GM21447 (cell line): ENCODE measurements around the gene LCN2.
"Not testable (repeated sequence)": the region's sequence is repeated elsewhere in the genome, so short reads cannot be mapped to it uniquely, and the experiment has no call there.

Experiments
- ATAC-seq: cut with Tn5 transposase; IDR thresholded peaks from one replicate; pipeline ENCODE4 v1.9.1; 2021; ENCODE audit not compliant: unreplicated experiment

LCN2 gene

DNA sequence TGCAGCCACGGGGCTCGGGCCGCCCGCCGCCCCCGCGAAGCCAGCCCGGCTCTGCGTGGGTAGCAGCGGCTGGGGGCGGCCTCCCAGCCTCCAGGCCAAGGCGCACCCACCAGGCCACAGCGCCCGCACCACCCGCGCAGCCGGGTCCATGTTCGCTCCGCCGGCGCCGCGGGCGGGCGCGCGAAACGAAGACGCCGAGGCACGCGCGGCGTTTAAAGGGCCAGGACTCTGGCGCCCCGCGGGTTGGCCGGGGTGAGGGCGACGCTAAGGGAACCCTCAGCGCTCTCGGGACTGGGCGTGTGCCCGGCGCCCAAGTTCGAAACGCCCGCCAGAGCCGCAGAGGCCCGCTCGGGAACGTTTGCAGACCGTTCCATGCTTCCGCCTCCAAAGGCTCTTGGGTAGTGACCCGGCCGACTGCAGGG lies 21.7 kb upstream of the LCN2 start, which contains the start of gene PTGES2:
Gene PTGES2 (minus strand): TSS at position 162 of the 422 bp plus-strand sequence. CDS start 12 bp downstream, at position 150.
- ATAC-seq: peak; percentile 53

DNA sequence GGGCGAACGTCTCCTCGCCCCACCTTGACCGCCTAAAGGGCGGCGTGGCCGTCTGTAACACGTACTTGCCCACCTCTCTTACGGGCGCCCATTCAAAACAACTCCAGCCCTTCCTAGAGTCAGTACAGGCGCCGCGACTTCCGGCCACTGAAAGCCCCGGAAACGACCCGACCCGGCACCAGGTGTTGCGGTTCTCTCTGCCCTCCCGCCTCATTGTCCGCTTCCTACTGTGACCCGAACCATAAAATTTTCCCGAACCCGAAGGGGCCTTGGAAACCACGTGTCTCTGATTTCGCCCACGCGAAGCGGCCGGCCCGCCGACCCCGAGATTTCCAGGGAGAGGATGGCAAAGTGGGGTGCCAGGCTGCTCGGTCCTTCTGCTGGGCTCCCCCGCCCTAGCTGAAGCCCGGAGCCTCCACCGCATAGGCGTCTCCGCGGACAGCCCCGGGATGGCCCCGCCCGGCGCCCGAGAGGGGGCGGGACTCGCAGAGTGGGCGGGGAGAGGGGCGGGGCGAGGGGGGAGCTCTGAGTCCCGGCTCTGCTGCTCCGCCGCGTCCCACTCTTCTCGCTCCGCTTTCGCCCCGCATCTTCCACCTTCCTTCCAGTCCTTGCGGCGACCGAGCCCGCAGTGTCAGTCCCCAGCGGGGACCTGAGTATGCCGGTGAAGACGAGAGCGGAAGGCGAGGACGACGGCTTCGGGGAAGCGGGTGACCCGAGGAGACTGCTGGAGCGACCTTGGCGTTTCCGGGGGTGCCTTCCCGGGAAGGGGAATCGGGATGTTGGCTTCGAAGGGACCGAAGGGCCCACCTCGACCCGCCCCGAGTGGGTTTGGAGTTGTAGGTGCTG lies 21.0 kb upstream of the LCN2 start:
- ATAC-seq: peak; percentile 58

DNA sequence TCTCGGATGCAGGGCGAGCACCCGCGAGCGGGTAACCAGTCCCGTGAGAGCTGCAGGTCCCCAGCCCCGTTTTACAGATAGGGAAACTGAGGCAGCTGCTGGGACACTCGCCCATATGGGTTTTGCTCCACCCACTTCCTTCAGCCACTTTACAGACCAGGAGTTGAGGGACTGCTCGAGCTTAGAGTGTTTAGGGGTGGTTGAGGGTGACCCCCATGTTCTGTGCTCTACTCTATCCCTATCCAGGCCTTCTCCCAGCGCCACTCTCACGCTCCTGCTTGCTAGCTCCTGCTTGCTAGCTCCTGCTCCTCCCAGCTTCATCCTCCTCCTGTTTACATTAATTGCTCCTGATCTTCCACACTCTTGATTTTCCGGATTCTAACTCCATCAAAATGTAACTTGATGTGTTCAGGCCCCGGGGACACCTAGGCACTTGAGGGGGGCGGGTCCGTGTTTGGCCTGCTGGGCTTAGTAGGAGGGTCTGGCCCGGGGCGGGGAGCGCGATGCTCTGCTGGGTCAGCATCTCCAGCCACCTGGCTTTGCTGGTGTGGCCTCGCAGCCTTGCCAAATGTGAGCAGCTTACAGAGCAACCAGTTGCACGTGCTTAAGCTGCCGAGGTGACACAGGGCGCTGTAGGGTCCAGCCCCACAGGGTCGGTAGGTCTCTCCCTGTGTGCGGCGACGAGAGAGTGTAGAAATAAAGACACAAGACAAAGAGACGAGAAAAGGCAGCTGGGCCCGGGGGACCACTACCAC lies 20.2 kb upstream of the LCN2 start:
- no peak for ATAC-seq

DNA sequence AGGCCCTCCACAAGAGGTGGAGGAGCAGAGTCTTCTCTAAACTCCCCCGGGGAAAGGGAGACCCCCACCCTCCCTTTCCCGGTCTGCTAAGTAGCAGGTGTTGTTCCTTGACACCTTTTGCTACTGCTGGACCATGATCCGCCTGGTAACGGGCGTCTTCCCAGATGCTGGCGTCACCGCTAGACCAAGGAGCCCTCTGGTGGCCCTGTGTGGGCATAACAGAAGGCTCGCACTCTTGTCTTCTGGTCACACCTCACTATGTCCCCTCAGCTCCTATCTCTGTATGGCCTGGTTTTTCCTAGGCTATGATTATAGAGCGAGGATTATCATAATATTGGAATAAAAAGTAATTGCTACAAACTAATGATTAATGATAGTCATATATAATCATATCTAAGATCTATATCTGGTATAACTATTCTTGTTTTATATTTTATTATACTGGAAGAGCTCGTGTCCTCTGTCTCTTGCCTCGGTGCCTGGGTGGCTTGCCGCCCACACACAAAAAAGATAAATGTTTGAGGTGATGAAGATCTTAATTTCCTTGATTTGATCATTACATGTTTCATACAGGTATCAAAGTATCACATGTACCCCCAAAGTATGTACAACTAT lies 19.2 kb upstream of the LCN2 start:
- ATAC-seq: not testable (repeated sequence)

DNA sequence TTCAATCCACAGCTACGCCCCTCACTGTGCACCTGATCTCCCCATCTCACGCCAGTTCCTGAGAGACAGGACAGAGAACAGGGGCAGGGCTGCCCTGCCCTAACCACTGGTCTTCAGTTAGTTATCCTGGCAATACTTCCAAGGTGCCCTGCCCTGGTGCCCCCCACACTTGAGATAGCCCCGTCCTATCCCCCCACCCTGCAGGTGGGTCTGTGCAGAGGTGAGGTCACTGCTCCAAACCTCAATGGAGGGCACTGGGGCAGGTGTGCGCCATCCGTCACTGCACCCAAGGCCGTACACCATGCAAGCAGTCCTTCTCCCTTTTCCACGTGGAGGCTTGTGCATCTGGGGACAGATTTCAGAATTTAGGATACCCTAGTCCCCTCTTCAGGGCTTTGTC lies 18.6 kb upstream of the LCN2 start:
- not testable (repeated sequence) for ATAC-seq

DNA sequence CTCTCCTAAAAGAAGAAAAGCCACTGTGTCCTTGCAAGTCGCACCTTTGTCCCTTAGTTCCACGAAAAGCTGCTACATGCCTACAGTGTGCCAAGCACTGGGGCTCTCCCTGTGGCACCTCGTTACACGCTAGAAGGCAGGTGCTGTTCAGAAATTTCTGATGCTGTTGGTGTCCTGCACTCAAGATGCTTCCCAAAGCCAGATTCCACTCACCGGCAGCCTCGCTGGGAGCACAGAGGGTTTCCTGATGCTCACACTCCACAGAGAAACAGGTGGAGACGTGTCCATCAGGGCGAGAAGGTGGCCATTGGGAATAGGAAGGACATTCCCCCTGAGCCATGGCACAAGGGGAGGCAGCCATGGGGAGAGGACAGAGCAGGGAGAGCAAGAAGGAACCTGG lies 17.9 kb upstream of the LCN2 start:
- ATAC-seq: not testable (repeated sequence)

DNA sequence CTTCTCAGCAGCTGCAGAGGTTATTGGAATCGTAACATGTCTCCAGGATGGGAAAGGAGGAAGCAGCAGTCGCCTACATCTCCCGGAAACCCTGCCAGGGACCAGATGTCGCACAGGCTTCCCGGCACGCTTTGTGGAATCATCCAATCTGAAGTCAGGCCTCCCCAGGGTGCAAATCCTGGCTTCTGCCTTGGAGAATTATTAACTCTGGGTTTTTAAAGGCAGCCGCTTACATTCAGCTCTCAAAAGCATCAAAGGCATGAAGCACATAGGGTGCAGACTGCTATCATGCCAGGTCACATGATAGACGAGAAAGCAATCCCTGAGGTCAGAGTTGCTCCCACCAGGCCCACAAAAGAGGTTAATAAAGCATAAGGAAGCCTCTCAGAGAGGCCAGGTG lies 17.1 kb upstream of the LCN2 start:
- not testable (repeated sequence) for ATAC-seq

DNA sequence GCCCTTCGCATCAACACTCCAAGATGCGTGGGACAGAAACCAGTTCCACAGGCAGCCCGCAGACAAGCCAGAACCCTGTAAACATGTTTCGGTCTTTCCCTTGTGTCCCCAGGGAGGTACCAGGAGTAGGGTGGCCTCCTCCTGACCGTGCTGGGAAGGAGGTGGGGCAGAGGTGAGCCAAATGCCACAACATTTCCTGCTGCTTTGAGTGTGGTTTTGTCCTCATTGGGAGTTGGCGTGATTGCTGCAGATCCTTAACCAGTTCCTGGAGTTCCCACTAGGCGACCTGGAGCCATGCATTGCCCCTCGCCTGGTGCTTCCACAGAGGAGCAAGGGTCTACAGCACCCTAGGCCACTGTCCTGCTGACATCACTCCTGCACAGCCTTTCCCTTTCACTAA lies 13.7 kb upstream of the LCN2 start:
- ATAC-seq: not testable (repeated sequence)

DNA sequence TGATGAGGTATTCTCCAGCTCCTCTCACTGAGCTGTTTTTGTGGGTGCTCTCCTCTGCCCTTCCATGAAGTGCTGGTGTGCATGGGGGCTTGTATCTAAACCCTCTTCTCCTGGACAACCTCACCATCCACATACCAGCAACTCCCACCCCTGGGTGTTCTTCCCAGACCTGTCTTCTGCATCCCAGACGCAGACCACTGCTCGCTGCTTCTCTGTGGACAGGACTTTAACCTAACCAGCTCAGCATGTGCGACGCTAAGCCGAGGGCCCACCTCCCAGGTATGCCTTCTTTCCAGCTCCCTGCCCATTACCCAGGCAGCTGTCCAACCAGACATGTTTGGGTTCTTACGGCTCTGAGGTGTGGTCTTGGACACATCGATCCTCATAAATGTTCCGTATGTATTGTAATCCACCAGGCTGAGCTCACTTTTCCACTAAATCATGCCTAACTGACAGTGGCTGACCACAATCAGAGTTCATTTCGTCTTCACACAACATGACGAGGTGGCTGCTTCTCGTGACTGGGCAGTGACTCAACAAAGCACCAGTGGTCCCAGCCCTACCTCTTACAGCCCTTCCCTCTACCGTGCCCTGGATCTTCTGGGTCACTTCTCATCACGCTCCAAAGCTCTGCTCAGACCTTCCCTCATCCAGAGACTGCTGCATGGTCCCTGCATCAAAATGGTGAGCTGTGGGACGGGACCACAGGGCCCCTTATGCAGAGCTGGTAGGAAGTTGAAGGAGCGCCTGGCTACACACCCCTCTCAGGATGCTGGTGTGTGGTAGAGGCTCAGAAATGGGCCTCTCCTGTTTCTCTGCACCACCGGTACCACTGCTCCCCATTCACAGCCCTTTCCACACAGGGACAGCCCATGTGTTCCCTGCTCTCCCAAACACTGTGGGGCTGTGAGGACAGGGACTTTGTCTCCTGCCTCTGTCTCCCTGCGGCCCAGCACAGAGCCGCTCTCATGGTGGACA lies 12.1 kb upstream of the LCN2 start:
- no peak for ATAC-seq

DNA sequence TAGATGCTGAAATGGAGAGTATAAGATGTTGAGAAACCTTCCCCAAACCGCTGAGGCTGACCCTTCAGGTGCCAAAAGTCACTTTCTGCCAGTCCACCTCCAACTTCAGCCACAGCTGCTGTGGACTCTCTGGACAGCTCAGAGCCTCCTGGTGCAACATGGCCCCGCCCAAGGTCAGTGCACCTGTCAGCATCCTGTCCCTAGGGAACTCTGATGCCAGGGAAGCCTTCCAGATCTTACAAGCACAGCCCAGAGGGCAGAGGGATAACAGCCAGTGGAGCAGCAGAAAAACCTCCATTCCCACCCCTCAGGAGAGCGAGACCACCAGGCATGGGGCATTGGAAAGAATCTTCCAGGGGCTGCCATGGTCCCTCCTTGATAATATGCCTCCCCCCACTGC lies 11.3 kb upstream of the LCN2 start:
- no peak for ATAC-seq

DNA sequence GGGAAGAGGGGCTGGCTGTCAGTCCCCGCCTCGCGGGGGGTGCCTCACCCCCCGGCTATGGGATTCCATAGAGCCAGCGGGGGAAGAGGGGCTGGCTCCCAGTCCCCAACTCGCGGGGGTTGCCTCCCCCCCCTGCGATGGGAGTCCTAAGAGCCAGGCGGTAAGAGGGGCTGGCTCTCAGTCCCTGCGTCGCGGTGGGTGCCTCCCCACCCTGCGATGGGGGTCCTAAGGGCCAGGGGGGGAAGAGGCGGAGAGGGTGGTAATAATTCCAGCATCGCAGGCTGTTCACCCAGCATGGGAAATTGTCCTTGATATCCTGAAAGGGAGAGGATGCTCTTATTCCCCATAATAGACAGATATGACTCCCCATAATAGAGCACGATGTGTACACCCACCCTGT lies 9.6 kb upstream of the LCN2 start:
- no peak for ATAC-seq

DNA sequence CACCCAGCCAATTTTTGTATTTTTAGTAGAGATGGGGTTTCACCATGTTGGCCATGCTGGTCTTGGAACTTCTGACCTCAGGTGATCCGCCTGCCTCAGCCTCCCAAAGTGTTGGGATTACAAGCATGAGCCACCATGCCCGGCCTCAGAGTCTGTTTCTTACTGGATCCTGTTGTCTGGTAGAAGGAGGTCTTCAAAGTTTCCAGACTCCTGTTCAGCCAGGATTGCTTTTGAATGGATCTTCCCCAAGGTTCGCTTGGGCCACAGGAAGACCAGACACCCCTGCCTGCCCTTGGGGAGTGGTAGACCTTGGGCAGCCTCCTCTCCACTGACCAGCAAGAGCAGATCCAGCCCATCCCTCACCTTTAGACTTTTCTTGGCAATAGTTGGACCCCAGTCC lies 7.6 kb upstream of the LCN2 start:
- no peak for ATAC-seq

DNA sequence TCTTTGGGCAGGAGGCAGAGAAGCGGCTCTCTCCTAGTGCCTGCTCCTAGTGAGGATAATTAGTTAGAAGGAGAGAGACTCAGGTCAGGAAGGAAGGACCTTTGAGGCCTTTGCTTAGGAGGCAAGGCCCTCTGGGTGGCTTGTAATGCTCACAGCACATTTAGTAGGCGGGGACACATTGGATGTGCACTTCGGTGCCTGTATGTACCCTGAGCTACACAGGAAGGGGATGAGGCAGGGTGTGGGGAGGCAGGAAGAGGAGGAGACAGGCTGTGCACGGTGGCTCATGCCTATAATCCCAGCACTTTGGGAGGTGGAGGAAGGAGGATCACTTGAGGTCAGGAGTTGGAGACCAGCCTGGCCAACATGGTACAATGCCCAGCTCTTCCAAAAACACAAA lies 7.2 kb upstream of the LCN2 start:
- no peak for ATAC-seq

DNA sequence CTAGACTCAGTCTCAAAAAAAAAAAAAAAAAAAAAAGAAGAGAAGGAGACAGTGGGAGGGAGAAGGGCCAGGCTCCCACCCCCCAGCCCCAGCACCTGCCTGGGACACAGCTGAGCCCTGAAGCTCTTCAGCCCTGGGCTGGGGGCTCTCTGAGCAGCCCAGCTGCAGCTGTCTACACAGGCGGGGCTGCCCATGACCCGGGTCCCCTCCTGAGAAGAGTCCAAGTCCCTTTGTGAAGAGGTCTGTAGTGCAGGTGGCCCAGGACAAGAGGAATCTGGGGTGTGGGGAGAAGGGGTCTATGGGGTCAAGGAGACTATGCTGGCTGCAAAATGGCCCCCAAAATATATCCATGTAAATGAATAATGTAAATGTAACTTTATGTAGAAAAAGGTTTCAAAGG lies 6.7 kb upstream of the LCN2 start:
- no peak for ATAC-seq

DNA sequence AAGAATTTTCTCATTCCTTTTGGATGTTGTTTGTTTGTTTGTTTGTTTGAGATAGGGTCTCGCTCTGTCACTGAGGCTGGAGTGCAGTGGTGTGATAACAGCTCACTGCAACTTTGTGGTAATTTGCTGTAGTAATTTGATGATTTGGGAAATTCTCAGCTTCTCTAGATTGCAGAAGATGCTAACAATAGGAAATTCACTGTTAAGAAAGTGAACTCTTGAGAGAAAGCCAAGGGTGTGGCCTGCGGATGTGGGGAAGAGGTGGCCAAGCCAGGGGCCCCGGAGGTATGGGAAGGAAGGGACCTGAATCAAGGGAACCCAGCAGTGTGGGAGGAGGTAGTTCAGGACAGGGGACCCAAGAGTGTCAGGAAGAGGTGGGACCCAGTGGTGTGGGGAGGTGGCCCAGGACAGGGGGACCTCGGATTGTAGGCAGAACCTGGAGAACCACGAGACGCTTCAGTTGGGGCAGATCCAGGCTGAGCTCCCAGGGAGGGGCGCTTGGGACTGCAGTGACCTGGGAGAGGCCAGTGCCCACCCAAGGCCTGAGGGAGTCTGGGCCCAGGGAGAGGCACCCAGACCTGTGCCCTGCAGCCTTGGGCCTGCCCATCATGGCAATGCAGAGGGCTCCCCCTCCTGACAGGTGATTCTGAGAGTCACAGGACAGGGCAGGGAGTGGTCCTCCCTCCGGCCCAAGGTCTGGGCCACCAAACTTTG lies 5.6 kb upstream of the LCN2 start:
- ATAC-seq: no peak

DNA sequence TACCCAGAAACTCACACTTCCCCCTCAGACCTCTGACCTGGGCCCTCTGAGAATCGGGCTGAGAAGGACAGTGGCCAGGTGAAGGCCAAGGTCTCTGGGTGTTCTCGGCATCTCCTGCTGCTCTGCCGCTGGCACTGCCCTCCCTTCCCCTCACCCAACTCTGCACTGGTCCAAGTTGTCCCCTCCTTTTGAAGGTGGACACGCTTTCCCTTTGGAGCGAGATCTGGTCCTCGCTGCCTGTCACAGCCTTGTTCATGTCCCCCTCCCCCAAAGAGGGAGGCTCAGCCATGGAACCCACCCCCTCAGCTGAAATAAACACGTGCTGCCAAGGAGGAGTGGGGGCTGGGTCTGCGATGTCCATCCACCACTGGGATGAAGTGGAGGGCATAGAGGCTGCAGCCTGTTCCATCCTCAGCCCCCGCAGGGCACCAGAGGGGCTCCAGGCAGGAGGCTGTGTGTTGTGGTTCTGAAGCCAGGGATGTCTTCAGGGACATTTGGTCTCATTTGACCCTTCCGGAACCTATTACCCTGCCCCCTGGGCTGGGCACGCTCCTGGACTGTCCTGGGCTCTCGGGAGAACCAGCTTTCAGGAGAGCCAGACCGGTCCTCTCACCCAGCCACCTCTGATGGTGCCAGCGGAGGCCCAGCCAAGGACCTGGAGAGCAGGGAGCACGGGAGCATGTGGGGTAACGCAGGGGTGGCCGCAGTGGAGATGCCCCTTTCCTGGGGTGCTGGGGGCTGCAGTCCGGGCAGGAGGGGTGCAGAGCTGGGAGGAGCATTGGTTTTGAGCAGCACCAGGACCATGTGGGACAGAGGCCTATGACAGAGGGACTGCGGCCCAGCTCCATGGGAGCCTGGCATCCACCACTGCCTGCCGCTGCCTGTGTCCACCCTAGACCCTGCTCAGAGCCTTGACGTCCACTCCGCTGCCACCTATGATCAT lies 4.7 kb upstream of the LCN2 start:
- ATAC-seq: no peak

DNA sequence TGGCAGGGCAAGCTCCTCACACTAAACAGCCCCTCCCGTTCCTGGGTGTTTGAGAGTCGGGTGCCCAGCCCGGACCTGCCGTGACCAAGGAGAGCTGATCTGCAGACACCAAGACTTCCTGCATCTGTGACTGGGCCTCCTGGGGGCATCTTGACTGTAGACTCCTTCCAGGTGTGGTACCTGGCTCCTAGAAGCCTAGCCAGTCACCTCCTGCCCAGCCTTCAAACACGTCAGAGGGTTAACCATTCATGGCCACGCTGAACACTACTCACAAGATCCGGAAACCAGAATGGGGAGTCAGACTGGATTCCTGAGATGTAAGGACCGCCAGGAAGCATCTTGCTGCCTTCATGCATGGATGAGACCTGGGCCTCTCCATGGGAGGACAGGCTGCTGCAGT lies 3.7 kb upstream of the LCN2 start:
- no peak for ATAC-seq

DNA sequence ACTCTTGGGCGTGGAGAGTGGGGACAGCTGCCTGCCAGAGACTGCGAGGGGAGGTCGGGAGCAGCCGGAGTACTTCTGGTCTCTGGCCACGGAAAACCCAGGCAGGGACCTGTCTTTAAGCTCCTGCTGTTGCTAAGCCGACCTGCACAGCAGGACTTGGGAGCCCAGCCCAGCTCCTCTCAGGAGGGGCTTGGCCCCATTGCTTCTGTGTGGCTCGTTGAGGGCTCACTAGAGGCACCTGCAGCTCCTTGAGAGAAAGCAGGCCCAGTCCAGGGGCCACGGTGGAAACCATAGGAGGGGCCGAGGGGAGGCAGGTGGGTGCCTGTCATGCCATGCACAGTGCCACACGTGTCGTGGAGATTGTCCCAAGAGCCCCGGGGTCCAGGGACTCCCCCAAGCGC lies 3.3 kb upstream of the LCN2 start:
- no peak for ATAC-seq

DNA sequence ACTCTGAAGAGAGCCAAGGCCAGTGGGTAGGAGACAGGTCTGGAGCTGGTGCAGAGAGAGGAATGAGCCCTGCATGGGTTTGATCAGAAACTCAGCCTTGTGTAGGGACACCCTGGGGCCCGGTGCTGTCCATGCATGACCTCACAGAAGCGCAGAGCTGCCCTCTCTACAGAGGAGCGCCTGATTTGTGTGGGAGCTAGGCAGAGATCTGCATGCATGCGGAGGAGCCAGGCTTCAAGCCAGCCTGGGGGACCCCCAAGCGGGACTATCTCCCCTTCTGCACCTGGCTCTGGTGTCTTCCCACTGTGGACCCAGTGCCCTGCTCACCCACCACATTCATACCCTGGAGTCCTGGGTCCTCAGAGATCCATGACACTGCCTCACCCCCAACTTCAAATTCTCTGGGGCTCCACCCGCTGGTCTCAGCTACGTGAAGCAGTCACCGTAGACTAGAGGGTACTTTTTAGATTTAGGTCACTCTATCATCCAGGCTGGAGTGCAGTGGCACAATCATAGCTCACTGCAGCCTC lies 2.6 kb upstream of the LCN2 start:
- no peak for ATAC-seq
